ENCODE measurements around the gene CRACR2B. TPM values are rescaled to one million over a fixed set of nuclear protein-coding genes. Genes with fewer than 3 reads are reported as not detected.

The CRACR2B gene
- total RNA-seq, 2 experiments from 2014 or later = 0.33 TPM; not detected in 1

- intact Hi-C loops (cut with DNase I, micrococcal nuclease) = loop anchor here (5.0 to 10.0 kb wide), 5 partner anchors 80 to 730 kb away; partner anchors contain the start of genes AP2A2 (in 1 of the 2) and DUSP8 (in 1 of the 2)
- H3K4me3 ChIP-seq (ENCODE audit: low read length) = no peak overlapping the region
- H3K9me3 ChIP-seq (ENCODE audit: control insufficient read depth in 1 of 2, insufficient read depth in 1 of 2, low read length in 2 of 2) = no peaks in the 10 kb centered on the region
- Mint-ChIP-seq H3K4me3 (peak overlapping the region; percentile 58), H3K27ac (no peak overlapping the region), H3K4me1 (ENCODE audit: low read depth) (peaks cover 10% of the 10 kb centered on the region), H3K27me3 (peaks cover 4% of the 10 kb centered on the region), H3K9me3 (no peaks in the 10 kb centered on the region), H3K36me3 (ENCODE audit: low read depth) (peaks cover 10% of the 10 kb centered on the region)
- peaks cover 7 to 12% of the 10 kb centered on the region in 2 experiments for H3K27me3 ChIP-seq (ENCODE audit: control insufficient read depth in 1 of 2, insufficient read depth in 2 of 2, low read length in 2 of 2)
- no peak for ATAC-seq (ENCODE audit: poor library complexity)
- ChIA-PET POLR2A (interaction anchor here (2.5 to 7.6 kb wide), 3 partner anchors 15 to 26 kb away, joined by 8 to 71 read pairs (median 49); partner anchors contain the start of genes CD151, CRACR2B and PNPLA2), CTCF (no interaction called here)
- H3K36me3 ChIP-seq (ENCODE audit: insufficient read depth, low read length) = peaks cover 6% of the 10 kb centered on the region
- peak in 4 of 14 experiments; percentile 20 to 70 (median 46) for DNase-seq
- no peak for TF ChIP-seq CTCF (IDR thresholded peaks at IDR 0.05)
- no peak overlapping the region for H3K27ac ChIP-seq (ENCODE audit: low read depth in 1 of 2, low read length in 2 of 2)
- H3K4me1 ChIP-seq (ENCODE audit: insufficient read depth, low read length) = peaks cover 55% of the 10 kb centered on the region
Observed at GRCh38 chr11:844693-845644, 17.2 kb downstream of the CRACR2B start.

- POLR2A ChIA-PET = interaction anchor here (2.5 to 7.6 kb wide), 2 partner anchors 16 to 26 kb away, joined by 8 to 71 read pairs; partner anchors contain the start of genes CD151, CRACR2B and PNPLA2
- H3K27me3 ChIP-seq (ENCODE audit: control insufficient read depth in 1 of 2, insufficient read depth in 2 of 2, low read length in 2 of 2) = peaks cover 7 to 18% of the 10 kb centered on the region in 2 experiments
- no peaks in the 10 kb centered on the region for H3K36me3 ChIP-seq (ENCODE audit: insufficient read depth, low read length)
- H3K36me3 Mint-ChIP-seq (ENCODE audit: low read depth) = peaks cover 1% of the 10 kb centered on the region
- intact Hi-C loops (cut with DNase I, micrococcal nuclease) = loop anchor here (5.0 to 10.0 kb wide), 5 partner anchors 79 to 729 kb away; partner anchors contain the start of genes AP2A2 (in 1 of the 2) and DUSP8 (in 1 of the 2)
- peaks cover 45% of the 10 kb centered on the region for H3K4me1 ChIP-seq (ENCODE audit: insufficient read depth, low read length)
- H3K4me3 ChIP-seq (ENCODE audit: low read length) = no peak overlapping the region
- peaks cover 4% of the 10 kb centered on the region for H3K27me3 Mint-ChIP-seq
- no peaks in the 10 kb centered on the region for H3K9me3 Mint-ChIP-seq
- ATAC-seq (ENCODE audit: poor library complexity) = no peak
- peaks cover 6% of the 10 kb centered on the region for H3K4me1 Mint-ChIP-seq (ENCODE audit: low read depth)
- CTCF ChIA-PET = no interaction called here
- no peak overlapping the region for H3K27ac Mint-ChIP-seq
- H3K27ac ChIP-seq (ENCODE audit: low read depth in 1 of 2, low read length in 2 of 2) = no peak overlapping the region
- DNase-seq = no peak
- H3K9me3 ChIP-seq (ENCODE audit: control insufficient read depth in 1 of 2, insufficient read depth in 1 of 2, low read length in 2 of 2) = peaks cover 0 to 7% of the 10 kb centered on the region in 2 experiments
- no peak for TF ChIP-seq CTCF (IDR thresholded peaks at IDR 0.05)
- H3K4me3 Mint-ChIP-seq = no peak overlapping the region
Observed at GRCh38 chr11:845872-846495, 18.3 kb downstream of the CRACR2B start.

- no peaks in the 10 kb centered on the region for H3K36me3 Mint-ChIP-seq (ENCODE audit: low read depth)
- peaks cover 7 to 18% of the 10 kb centered on the region in 2 experiments for H3K27me3 ChIP-seq (ENCODE audit: control insufficient read depth in 1 of 2, insufficient read depth in 2 of 2, low read length in 2 of 2)
- no peak for TF ChIP-seq CTCF (IDR thresholded peaks at IDR 0.05)
- peaks cover 38% of the 10 kb centered on the region for H3K4me1 ChIP-seq (ENCODE audit: insufficient read depth, low read length)
- peaks cover 4% of the 10 kb centered on the region for H3K4me1 Mint-ChIP-seq (ENCODE audit: low read depth)
- DNase-seq (no peak), ATAC-seq (ENCODE audit: poor library complexity) (no peak)
- CTCF ChIA-PET = no interaction called here
- POLR2A ChIA-PET = interaction anchor here (2.5 to 7.6 kb wide), 2 partner anchors 16 to 27 kb away, joined by 8 to 71 read pairs; partner anchors contain the start of genes CD151, CRACR2B and PNPLA2
- no peak overlapping the region for H3K4me3 ChIP-seq (ENCODE audit: low read length)
- H3K36me3 ChIP-seq (ENCODE audit: insufficient read depth, low read length) = no peaks in the 10 kb centered on the region
- H3K27me3 Mint-ChIP-seq = peaks cover 4% of the 10 kb centered on the region
- peak overlapping the region; percentile 66 for H3K4me3 Mint-ChIP-seq
- no peaks in the 10 kb centered on the region for H3K9me3 Mint-ChIP-seq
- no peak overlapping the region for H3K27ac Mint-ChIP-seq
- H3K9me3 ChIP-seq (ENCODE audit: control insufficient read depth in 1 of 2, insufficient read depth in 1 of 2, low read length in 2 of 2) = peaks cover 0 to 7% of the 10 kb centered on the region in 2 experiments
- H3K27ac ChIP-seq (ENCODE audit: low read depth in 1 of 2, low read length in 2 of 2) = no peak overlapping the region
- intact Hi-C loops (cut with DNase I, micrococcal nuclease) = loop anchor here (5.0 to 10.0 kb wide), 5 partner anchors 78 to 728 kb away; partner anchors contain the start of genes AP2A2 (in 1 of the 2) and DUSP8 (in 1 of the 2)
Observed at GRCh38 chr11:846496-847098, 18.9 kb downstream of the CRACR2B start.
